Lower lobe of right lung (tissue), 2 donors: ENCODE results near the gene RRP9. TPM values are rescaled to one million over a fixed set of nuclear protein-coding genes. Genes with fewer than 3 reads are reported as not detected.

Experiments used
- ATAC-seq, 2 donors: fragments of 200-7000 bp; cut with Tn5 transposase; one replicate each; pipeline ENCODE4 v1.9.1; 2020 to 2022; ENCODE audit warnings: mild to moderate bottlenecking in 2 of 2, moderate library complexity in 2 of 2
- DNase-seq: peaks from one replicate; pipeline ENCODE4 v3.0.0-alpha.2; 2020
- H3K27ac ChIP-seq: fragments of 200-600 bp; one replicate; pipeline ENCODE4 v1.8.0; 2022
- H3K27me3 ChIP-seq: fragments of 200-600 bp; one replicate; pipeline ENCODE4 v1.8.0; 2022; ENCODE audit warnings: low read depth
- H3K36me3 ChIP-seq: fragments of 200-600 bp; one replicate; pipeline ENCODE4 v1.8.0; 2022; ENCODE audit warnings: mild to moderate bottlenecking
- H3K4me1 ChIP-seq: fragments of 200-600 bp; one replicate; pipeline ENCODE4 v1.8.0; 2022
- H3K4me3 ChIP-seq: fragments of 200-600 bp; one replicate; pipeline ENCODE4 v1.8.0; 2022; ENCODE audit warnings: mild to moderate bottlenecking
- H3K9me3 ChIP-seq: fragments of 200-600 bp; one replicate; pipeline ENCODE4 v1.8.0; 2022
- CTCF ChIP-seq: fragments of 200-600 bp; IDR thresholded peaks from one replicate; pipeline ENCODE4 v1.8.0; 2022; ENCODE audit warnings: antibody characterized with exemption, mild to moderate bottlenecking
- intact Hi-C: fragments of 100-400 bp; cut with DNase I; formaldehyde crosslinking; loops from one replicate; pipeline ENCODE4 v1.11.0; 2022
- total RNA-seq: library from RNA; stranded (reverse); fragmentation: NEBNext Ultra II Directional; extraction: Animal tissue kit (Norgen Biotek cat#: 25700); gene quantifications from one replicate; pipeline ENCODE4 v1.2.1, GENCODE V29; 2021
- donor health status: DM: no; HTN: yes; CAD: no; lungs with severe emphysema.

The RRP9 gene
- total RNA-seq, 1 donor from 2014 or later, result 16.2 TPM

- ATAC-seq, result no peak
- Histone ChIP-seq H3K27me3 (no peaks in the 10 kb centered on the region), H3K36me3 (peaks cover 22% of the 10 kb centered on the region), H3K4me1 (peaks cover 4% of the 10 kb centered on the region), H3K27ac (no peak overlapping the region), H3K9me3 (no peaks in the 10 kb centered on the region), H3K4me3 (no peak overlapping the region)
- TF ChIP-seq CTCF, result no peak
- DNase-seq, result no peak
- intact Hi-C loops, result no loop called here
Observed at GRCh38 chr3:51949121-51949520, 7.4 kb upstream of the RRP9 start.

GRCh38 chr3:51948016-51948580 is 6.4 kb upstream of the RRP9 start:
- H3K4me3 ChIP-seq, result no peak overlapping the region
- H3K27me3 ChIP-seq, result no peaks in the 10 kb centered on the region
- intact Hi-C loops, result no loop called here
- peaks cover 4% of the 10 kb centered on the region for H3K4me1 ChIP-seq
- H3K27ac ChIP-seq, result no peak overlapping the region
- H3K36me3 ChIP-seq, result peaks cover 22% of the 10 kb centered on the region
- no peaks in the 10 kb centered on the region for H3K9me3 ChIP-seq
- ATAC-seq (no peak), DNase-seq (peak; percentile 35)
- TF ChIP-seq CTCF, result no peak

DNA sequence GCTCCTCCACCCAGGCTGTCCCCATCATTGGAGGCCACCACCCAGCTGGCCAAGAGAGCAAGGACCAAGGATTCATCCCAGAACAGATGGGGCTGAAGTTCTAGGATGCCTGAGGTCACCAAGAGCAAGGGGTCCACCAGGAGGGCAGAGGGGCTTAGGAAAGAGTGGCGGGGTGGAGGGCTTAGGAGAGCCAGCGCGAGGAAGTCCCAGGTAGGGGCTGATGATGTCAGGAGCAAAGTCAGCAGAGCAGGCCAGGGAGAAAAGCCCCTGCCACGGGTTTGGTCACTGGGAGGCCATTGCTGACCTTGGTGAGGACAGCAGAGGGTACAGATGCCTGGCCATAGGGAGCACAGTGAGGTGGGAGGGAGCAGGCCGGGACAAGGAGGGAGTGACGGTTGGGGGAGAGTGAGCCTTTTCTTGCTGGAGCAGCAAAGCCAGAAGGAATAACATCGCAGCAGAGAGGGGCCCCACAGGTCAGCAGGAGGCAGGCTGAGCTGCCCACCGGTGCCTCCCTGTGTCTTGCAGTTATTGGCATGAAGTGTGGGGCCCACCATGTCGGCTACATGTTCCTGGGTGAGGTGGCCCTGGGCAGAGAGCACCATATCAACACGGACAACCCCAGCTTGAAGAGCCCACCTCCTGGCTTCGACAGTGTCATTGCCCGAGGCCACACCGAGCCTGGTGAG is 5.7 kb upstream of the RRP9 start:
- no peaks in the 10 kb centered on the region for H3K9me3 ChIP-seq
- ATAC-seq (no peak), DNase-seq (no peak)
- peaks cover 22% of the 10 kb centered on the region for H3K36me3 ChIP-seq
- no peak overlapping the region for H3K27ac ChIP-seq
- intact Hi-C loops, result no loop called here
- no peak overlapping the region for H3K4me3 ChIP-seq
- TF ChIP-seq CTCF, result no peak
- H3K4me1 ChIP-seq, result peaks cover 11% of the 10 kb centered on the region
- H3K27me3 ChIP-seq, result no peaks in the 10 kb centered on the region

DNA sequence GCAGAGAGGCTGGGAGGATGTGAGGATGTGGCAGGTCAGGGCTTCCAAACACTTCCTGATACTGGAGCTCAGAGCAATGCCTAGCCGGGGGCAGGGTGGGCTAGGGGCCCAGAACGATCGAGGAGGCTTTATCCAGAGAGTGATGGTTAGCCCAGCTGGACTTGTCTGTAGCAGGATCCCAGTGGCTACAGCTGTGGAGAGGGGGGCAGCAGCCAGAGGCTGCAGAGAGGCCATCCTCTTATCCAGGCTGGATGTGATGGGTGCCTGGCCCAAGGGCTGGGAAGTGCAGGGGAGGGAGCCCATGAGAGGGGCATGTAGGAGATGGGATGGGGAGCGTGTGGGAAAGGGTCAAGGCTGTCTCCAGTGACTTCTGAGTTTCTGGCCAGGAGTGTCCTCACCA is 5.1 kb upstream of the RRP9 start:
- Histone ChIP-seq H3K27ac (no peak overlapping the region), H3K4me1 (peaks cover 12% of the 10 kb centered on the region), H3K4me3 (no peak overlapping the region), H3K27me3 (no peaks in the 10 kb centered on the region), H3K36me3 (peaks cover 22% of the 10 kb centered on the region), H3K9me3 (no peaks in the 10 kb centered on the region)
- intact Hi-C loops, result no loop called here
- DNase-seq (no peak), ATAC-seq (no peak)
- TF ChIP-seq CTCF, result no peak

DNA sequence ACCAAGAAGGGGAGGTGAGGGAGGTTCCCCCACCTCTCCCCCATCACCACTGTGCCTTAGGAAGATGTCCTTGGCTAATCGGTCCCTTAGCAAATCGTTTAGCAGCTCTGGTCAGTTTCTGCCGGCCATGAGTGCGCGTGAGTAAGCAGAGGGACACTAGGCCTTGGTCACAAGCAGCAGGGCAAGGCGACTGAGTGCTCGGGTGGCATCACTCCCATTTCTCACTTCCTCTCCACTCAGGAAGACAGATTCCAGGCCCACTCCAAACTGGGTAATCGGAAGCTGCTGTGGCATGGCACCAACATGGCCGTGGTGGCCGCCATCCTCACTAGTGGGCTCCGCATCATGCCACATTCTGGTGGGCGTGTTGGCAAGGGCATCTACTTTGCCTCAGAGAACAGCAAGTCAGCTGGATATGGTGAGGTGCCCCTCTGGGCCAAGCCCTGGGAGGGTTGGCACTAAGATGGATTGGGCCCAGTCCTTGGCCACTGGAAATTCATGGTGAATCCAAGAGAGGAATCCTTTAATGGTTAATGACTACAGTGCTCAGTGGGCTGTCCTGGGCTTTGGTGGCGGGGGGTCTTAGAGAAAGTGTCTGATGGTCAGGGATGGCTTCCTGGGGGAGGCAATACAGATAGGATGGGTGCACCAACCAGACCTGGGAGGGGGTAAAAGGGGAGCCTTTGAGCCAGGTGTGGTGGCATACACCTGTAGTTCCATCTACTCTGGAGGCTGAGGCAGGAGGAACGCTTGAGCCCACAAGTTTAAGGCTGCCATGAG is 4.4 kb upstream of the RRP9 start:
- intact Hi-C loops, result no loop called here
- no peak overlapping the region for H3K27ac ChIP-seq
- H3K4me3 ChIP-seq, result no peak overlapping the region
- peaks cover 22% of the 10 kb centered on the region for H3K36me3 ChIP-seq
- H3K4me1 ChIP-seq, result peaks cover 14% of the 10 kb centered on the region
- no peak for TF ChIP-seq CTCF
- DNase-seq (no peak), ATAC-seq (no peak)
- no peaks in the 10 kb centered on the region for H3K9me3 ChIP-seq
- H3K27me3 ChIP-seq, result no peaks in the 10 kb centered on the region
